ENCODE results near the gene MEOX1.

The MEOX1 gene

GRCh38 chr17:43659823-43660617, 1.7 kb downstream of the MEOX1 start:
- no peak for DNase-seq
- TF ChIP-seq POLR2A (IDR thresholded peaks at IDR 0.05; ENCODE audit: low read length) (no peak), GATA1 (IDR thresholded peaks at IDR 0.05; ENCODE audit: low read depth, low read length) (no peak)

GRCh38 chr17:43658900-43659299, 2.8 kb downstream of the MEOX1 start:
- TF ChIP-seq GATA1 (IDR thresholded peaks at IDR 0.05; ENCODE audit: low read depth, low read length) (no peak), POLR2A (IDR thresholded peaks at IDR 0.05; ENCODE audit: low read length) (no peak)
- no peak for DNase-seq

- DNase-seq = no peak
Observed at GRCh38 chr17:43655693-43656255, 5.9 kb downstream of the MEOX1 start.

GRCh38 chr17:43652124-43652480, 9.6 kb downstream of the MEOX1 start:
- no peak for DNase-seq
- TF ChIP-seq GATA1 (IDR thresholded peaks at IDR 0.05; ENCODE audit: low read depth, low read length) (no peak), POLR2A (IDR thresholded peaks at IDR 0.05; ENCODE audit: low read length) (no peak)

More at GRCh38 chr17:43655693-43656255, 5.9 kb downstream of the MEOX1 start:
- TF ChIP-seq POLR2A (IDR thresholded peaks at IDR 0.05; ENCODE audit: low read length) (no peak), GATA1 (IDR thresholded peaks at IDR 0.05; ENCODE audit: low read depth, low read length) (no peak)

GRCh38 chr17:43650471-43650870, 11.3 kb downstream of the MEOX1 start:
- DNase-seq = no peak
- TF ChIP-seq POLR2A (IDR thresholded peaks at IDR 0.05; ENCODE audit: low read length) (no peak), GATA1 (IDR thresholded peaks at IDR 0.05; ENCODE audit: low read depth, low read length) (no peak)

GRCh38 chr17:43648916-43649315, 12.8 kb downstream of the MEOX1 start:
- TF ChIP-seq POLR2A (IDR thresholded peaks at IDR 0.05; ENCODE audit: low read length) (no peak), GATA1 (IDR thresholded peaks at IDR 0.05; ENCODE audit: low read depth, low read length) (no peak)
- DNase-seq = no peak

GRCh38 chr17:43645765-43646481, 15.8 kb downstream of the MEOX1 start:
- no peak for TF ChIP-seq POLR2A (IDR thresholded peaks at IDR 0.05; ENCODE audit: low read length)
- no peak for TF ChIP-seq GATA1 (IDR thresholded peaks at IDR 0.05; ENCODE audit: low read depth, low read length)
- DNase-seq = no peak

GRCh38 chr17:43645450-43645764, 16.3 kb downstream of the MEOX1 start:
- no peak for DNase-seq
- TF ChIP-seq GATA1 (IDR thresholded peaks at IDR 0.05; ENCODE audit: low read depth, low read length) (no peak), POLR2A (IDR thresholded peaks at IDR 0.05; ENCODE audit: low read length) (no peak)

- TF ChIP-seq GATA1 (IDR thresholded peaks at IDR 0.05; ENCODE audit: low read depth, low read length) (no peak), POLR2A (IDR thresholded peaks at IDR 0.05; ENCODE audit: low read length) (no peak)
- DNase-seq = no peak
Observed at GRCh38 chr17:43644081-43644480, 17.6 kb downstream of the MEOX1 start.

- no peak for DNase-seq
Observed at GRCh38 chr17:43641416-43641815, 20.3 kb downstream of the MEOX1 start.

GRCh38 chr17:43640491-43641252, 21.1 kb downstream of the MEOX1 start:
- TF ChIP-seq POLR2A (IDR thresholded peaks at IDR 0.05; ENCODE audit: low read length) = no peak
- TF ChIP-seq GATA1 (IDR thresholded peaks at IDR 0.05; ENCODE audit: low read depth, low read length) = no peak
- DNase-seq = no peak

More at GRCh38 chr17:43641416-43641815, 20.3 kb downstream of the MEOX1 start:
- TF ChIP-seq POLR2A (IDR thresholded peaks at IDR 0.05; ENCODE audit: low read length) (no peak), GATA1 (IDR thresholded peaks at IDR 0.05; ENCODE audit: low read depth, low read length) (no peak)

- TF ChIP-seq POLR2A (IDR thresholded peaks at IDR 0.05; ENCODE audit: low read length) (no peak), GATA1 (IDR thresholded peaks at IDR 0.05; ENCODE audit: low read depth, low read length) (no peak)
- no peak for DNase-seq
Observed at GRCh38 chr17:43637563-43638323, 24.0 kb downstream of the MEOX1 start.

GRCh38 chr17:43636426-43636825, 25.3 kb downstream of the MEOX1 start:
- TF ChIP-seq POLR2A (IDR thresholded peaks at IDR 0.05; ENCODE audit: low read length) (no peak), GATA1 (IDR thresholded peaks at IDR 0.05; ENCODE audit: low read depth, low read length) (no peak)
- no peak for DNase-seq

Measured in erythroblast (primary cell).